Transverse colon (tissue), 4 donors: ENCODE results near the gene ATOH7.

Experiments
- CTCF ChIP-seq, 5 experiments: fragments of 200-600 bp in 3 of 5; fragments of 450-650 bp in 2 of 5; sonication (generic) in 3 of 5; IDR thresholded peaks; 1 replicate in 2 of 5; 2 replicates in 3 of 5; pipeline ENCODE4 v1.5.1; 2016 to 2017; ENCODE audit warnings: antibody characterized with exemption in 5 of 5, inconsistent platforms in 3 of 5, mild to moderate bottlenecking in 2 of 5, moderate library complexity in 1 of 5
- POLR2AphosphoS5 ChIP-seq, 3 donors: sonication (generic); formaldehyde crosslinking; IDR thresholded peaks; one replicate each; pipeline ENCODE4 v1.6.1; 2016; ENCODE audit warnings: antibody characterized with exemption in 3 of 3

GRCh38 chr10:68212721-68213352 lies 19.1 kb downstream of the ATOH7 start:
- no peak for TF ChIP-seq POLR2AphosphoS5 (IDR thresholded peaks at IDR 0.05)
- TF ChIP-seq CTCF (IDR thresholded peaks at IDR 0.05), result peak; percentile 54 to 64 (median 61)
